Measurements from ENCODE around the gene PARD6B. TPM values are rescaled to one million over a fixed set of nuclear protein-coding genes. Genes with fewer than 3 reads are reported as not detected.
"Not testable (repeated sequence)": the region's sequence is repeated elsewhere in the genome, so short reads cannot be mapped to it uniquely, and the experiment has no call there.

PARD6B gene
- total RNA-seq, 2 experiments from 2014 or later, result 6.1 to 6.8 TPM

GRCh38 chr20:50790651-50791277 lies 59.4 kb downstream of the PARD6B start:
- Mint-ChIP-seq H3K36me3 (no peaks in the 10 kb centered on the region), H3K4me3 (peak overlapping the region; percentile 50), H3K4me1 (peaks cover 13% of the 10 kb centered on the region), H3K27me3 (peaks cover 9% of the 10 kb centered on the region), H3K9me3 (no peaks in the 10 kb centered on the region), H3K27ac (peak overlapping the region; percentile 77)
- ATAC-seq (ENCODE audit: low read depth) (peak; percentile 67), DNase-seq (peak; percentile 87)
- POLR2A ChIA-PET, result interaction anchor here (0.6 to 8.6 kb wide), 7 partner anchors 13 to 442 kb away, joined by 3 to 130 read pairs (median 4); partner anchors contain the start of genes ADNP, DPM1 and MOCS3

- H3K4me1 Mint-ChIP-seq, result peaks cover 18% of the 10 kb centered on the region
- H3K36me3 Mint-ChIP-seq, result peaks cover 2% of the 10 kb centered on the region
- DNase-seq (no peak), ATAC-seq (ENCODE audit: low read depth) (no peak)
- H3K27ac Mint-ChIP-seq, result no peak overlapping the region
- H3K9me3 Mint-ChIP-seq, result no peaks in the 10 kb centered on the region
- POLR2A ChIA-PET, result interaction anchor here (0.6 to 8.6 kb wide), 7 partner anchors 9 to 750 kb away, joined by 3 to 130 read pairs (median 4); partner anchors contain the start of genes ADNP, DPM1, MOCS3 and NFATC2
- no peak overlapping the region for H3K4me3 Mint-ChIP-seq
- H3K27me3 Mint-ChIP-seq, result no peaks in the 10 kb centered on the region
These were observed 61.6 kb downstream of the PARD6B start for GRCh38 chr20:50792708-50793574.

GRCh38 chr20:50793575-50794016 lies 62.2 kb downstream of the PARD6B start:
- H3K27me3 Mint-ChIP-seq; ATAC-seq (ENCODE audit: low read depth); H3K36me3 Mint-ChIP-seq; H3K9me3 Mint-ChIP-seq: not testable (repeated sequence)
- DNase-seq, result peak; percentile 66
- POLR2A ChIA-PET, result interaction anchor here (0.6 to 8.6 kb wide), 10 partner anchors 10 to 749 kb away, joined by 3 to 130 read pairs (median 4); partner anchors contain the start of genes ADNP, DPM1, MOCS3 and NFATC2
- peak overlapping the region; percentile 58 for H3K27ac Mint-ChIP-seq
- H3K4me3 Mint-ChIP-seq, result peak overlapping the region; percentile 70
- peaks cover 18% of the 10 kb centered on the region for H3K4me1 Mint-ChIP-seq

GRCh38 chr20:50794181-50794845 lies 62.9 kb downstream of the PARD6B start:
- DNase-seq (no peak), ATAC-seq (ENCODE audit: low read depth) (peak; percentile 11)
- peak overlapping the region; percentile 71 for H3K27ac Mint-ChIP-seq
- POLR2A ChIA-PET, result interaction anchor here (0.6 to 8.6 kb wide), 21 partner anchors 9 to 252 kb away, joined by 3 to 130 read pairs (median 5); partner anchors contain the start of genes ADNP, DPM1 and MOCS3
- H3K4me1 Mint-ChIP-seq, result peaks cover 24% of the 10 kb centered on the region
- peak overlapping the region; percentile 75 for H3K4me3 Mint-ChIP-seq
- no peaks in the 10 kb centered on the region for H3K9me3 Mint-ChIP-seq
- H3K36me3 Mint-ChIP-seq, result peaks cover 2% of the 10 kb centered on the region
- no peaks in the 10 kb centered on the region for H3K27me3 Mint-ChIP-seq

- Mint-ChIP-seq H3K27me3 (no peaks in the 10 kb centered on the region), H3K36me3 (peaks cover 4% of the 10 kb centered on the region), H3K9me3 (no peaks in the 10 kb centered on the region), H3K4me3 (peak within 1 kb of the TSS; percentile 94), H3K27ac (peak within 1 kb of the TSS; percentile 88), H3K4me1 (peaks cover 27% of the 10 kb centered on the region)
- DNase-seq (peak; percentile 97), ATAC-seq (ENCODE audit: low read depth) (peak; percentile 82)
- POLR2A ChIA-PET, result interaction anchor here (0.6 to 8.6 kb wide), 21 partner anchors 8 to 253 kb away, joined by 3 to 130 read pairs (median 5); partner anchors contain the start of genes ADNP, DPM1 and MOCS3
These were observed 63.7 kb downstream of the PARD6B start, which contains the start of gene BCAS4 for GRCh38 chr20:50794846-50795634. BCAS4 (plus strand) TSS chr20:50795061; CDS start chr20:50795084, 23 bp downstream.

GRCh38 chr20:50797142-50797541 lies 65.8 kb downstream of the PARD6B start:
- ATAC-seq (ENCODE audit: low read depth) (no peak), DNase-seq (no peak)
- POLR2A ChIA-PET, result no interaction called here
- no peak overlapping the region for H3K4me3 Mint-ChIP-seq
- no peak overlapping the region for H3K27ac Mint-ChIP-seq
- peaks cover 26% of the 10 kb centered on the region for H3K4me1 Mint-ChIP-seq
- no peaks in the 10 kb centered on the region for H3K27me3 Mint-ChIP-seq
- H3K36me3 Mint-ChIP-seq, result peaks cover 4% of the 10 kb centered on the region
- no peaks in the 10 kb centered on the region for H3K9me3 Mint-ChIP-seq

- H3K27ac Mint-ChIP-seq, result peak overlapping the region; percentile 37
- POLR2A ChIA-PET, result interaction anchor here (0.7 kb wide), 1 partner anchor 133 kb away, joined by 3 read pairs; no protein-coding TSS in a partner anchor
- H3K36me3 Mint-ChIP-seq, result peaks cover 4% of the 10 kb centered on the region
- H3K9me3 Mint-ChIP-seq, result no peaks in the 10 kb centered on the region
- H3K27me3 Mint-ChIP-seq, result no peaks in the 10 kb centered on the region
- ATAC-seq (ENCODE audit: low read depth), result no peak
- peaks cover 24% of the 10 kb centered on the region for H3K4me1 Mint-ChIP-seq
- no peak overlapping the region for H3K4me3 Mint-ChIP-seq
- no peak for DNase-seq
These were observed 67.3 kb downstream of the PARD6B start for GRCh38 chr20:50798650-50799049.

- POLR2A ChIA-PET, result interaction anchor here (0.6 to 0.7 kb wide), 2 partner anchors 35 to 132 kb away, joined by 3 read pairs; no protein-coding TSS in a partner anchor
- ATAC-seq (ENCODE audit: low read depth) (no peak), DNase-seq (no peak)
- H3K36me3 Mint-ChIP-seq, result peaks cover 4% of the 10 kb centered on the region
- no peaks in the 10 kb centered on the region for H3K9me3 Mint-ChIP-seq
- H3K4me3 Mint-ChIP-seq, result no peak overlapping the region
- peak overlapping the region; percentile 60 for H3K27ac Mint-ChIP-seq
- no peaks in the 10 kb centered on the region for H3K27me3 Mint-ChIP-seq
- H3K4me1 Mint-ChIP-seq, result peaks cover 22% of the 10 kb centered on the region
These were observed 68.0 kb downstream of the PARD6B start for GRCh38 chr20:50799176-50799889.

- POLR2A ChIA-PET, result interaction anchor here (0.6 to 0.7 kb wide), 2 partner anchors 18 to 34 kb away, joined by 3 read pairs; no protein-coding TSS in a partner anchor
- ATAC-seq (ENCODE audit: low read depth) (no peak), DNase-seq (no peak)
- peaks cover 4% of the 10 kb centered on the region for H3K36me3 Mint-ChIP-seq
- peaks cover 29% of the 10 kb centered on the region for H3K4me1 Mint-ChIP-seq
- peak overlapping the region; percentile 56 for H3K27ac Mint-ChIP-seq
- H3K9me3 Mint-ChIP-seq, result no peaks in the 10 kb centered on the region
- H3K4me3 Mint-ChIP-seq, result no peak overlapping the region
- H3K27me3 Mint-ChIP-seq, result no peaks in the 10 kb centered on the region
These were observed 68.6 kb downstream of the PARD6B start for GRCh38 chr20:50799890-50800550.

GRCh38 chr20:50800986-50801746 lies 69.8 kb downstream of the PARD6B start:
- H3K36me3 Mint-ChIP-seq; H3K27me3 Mint-ChIP-seq; ATAC-seq (ENCODE audit: low read depth); DNase-seq; H3K4me3 Mint-ChIP-seq; H3K27ac Mint-ChIP-seq; H3K9me3 Mint-ChIP-seq: not testable (repeated sequence)
- H3K4me1 Mint-ChIP-seq, result peaks cover 37% of the 10 kb centered on the region
- POLR2A ChIA-PET, result interaction anchor here (0.7 kb wide), 1 partner anchor 17 kb away, joined by 3 read pairs; no protein-coding TSS in a partner anchor

- POLR2A ChIA-PET, result no interaction called here
- ATAC-seq (ENCODE audit: low read depth) (no peak), DNase-seq (no peak)
- Mint-ChIP-seq H3K4me3 (no peak overlapping the region), H3K36me3 (peaks cover 7% of the 10 kb centered on the region), H3K9me3 (no peaks in the 10 kb centered on the region), H3K27me3 (no peaks in the 10 kb centered on the region), H3K4me1 (peaks cover 39% of the 10 kb centered on the region), H3K27ac (no peak overlapping the region)
These were observed 70.4 kb downstream of the PARD6B start for GRCh38 chr20:50801747-50802125.
